Thyroid gland (tissue), 4 donors: ENCODE data around the gene ARSA.

Source experiments
- CTCF ChIP-seq, 6 experiments: fragments of 200-600 bp in 3 of 6; fragments of 450-650 bp in 3 of 6; sonication (generic) in 3 of 6; IDR thresholded peaks; one replicate each; pipeline ENCODE4 v1.5.1; 2016 to 2019; ENCODE audit warnings: antibody characterized with exemption in 6 of 6, mild to moderate bottlenecking in 2 of 6, inconsistent platforms in 1 of 6, moderate library complexity in 1 of 6
- POLR2A ChIP-seq, 2 donors: fragments of 450-650 bp; IDR thresholded peaks; one replicate each; pipeline ENCODE4 v1.6.1; 2017; ENCODE audit warnings: antibody characterized with exemption in 2 of 2, mild to moderate bottlenecking in 2 of 2, moderate library complexity in 1 of 2

GRCh38 chr22:50599816-50600455, 28.0 kb downstream of the ARSA start:
- TF ChIP-seq POLR2A (IDR thresholded peaks at IDR 0.05) (no peak), CTCF (IDR thresholded peaks at IDR 0.05) (no peak)
